Measurements from ENCODE around the gene LRMDA.

DNA sequence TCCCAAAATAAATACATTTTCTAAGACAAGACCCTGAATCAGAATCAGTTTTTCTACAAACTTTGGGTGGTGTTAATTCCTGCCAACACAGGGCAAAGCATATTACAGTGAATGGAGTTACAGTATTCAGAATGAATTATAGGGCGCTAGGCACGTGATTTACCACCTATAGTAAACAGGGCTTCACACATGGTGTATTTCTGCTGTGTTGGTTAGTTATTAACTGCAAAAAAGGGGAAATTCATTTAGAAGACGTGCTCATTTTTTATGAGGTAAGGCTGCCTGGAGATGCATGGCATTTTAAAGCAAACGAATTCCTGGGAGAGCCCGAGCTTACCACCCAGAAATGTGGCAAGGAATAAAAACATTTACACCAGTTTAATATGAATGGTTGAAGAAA is 393.8 kb downstream of the LRMDA start:
- TF ChIP-seq EZH2phosphoT487 (IDR thresholded peaks at IDR 0.05) (no peak), EZH2 (IDR thresholded peaks at IDR 0.05) (no peak)

Measured in neural progenitor cell (in vitro differentiated cells).